Effector memory CD4-positive, alpha-beta T cell (primary cell): ENCODE results near the gene HOOK1.
A peak's percentile ranks its signal among the peaks of the same experiment; 100 is the strongest.

Experiments used
- DNase-seq, 3 donors: peaks; one replicate each; pipeline ENCODE4 v3.0.0-alpha.2; 2020
- H3K27ac ChIP-seq: 2 replicates; pipeline ENCODE4 v1.7.0; 2013; ENCODE audit warnings: mild to moderate bottlenecking, low read length, moderate library complexity; ENCODE audit not compliant: insufficient read depth, poor library complexity, severe bottlenecking
- H3K27me3 ChIP-seq: replicated peaks from 2 replicates; pipeline ENCODE4 v1.7.0; 2013; ENCODE audit warnings: mild to moderate bottlenecking, low read length; ENCODE audit not compliant: insufficient read depth, control insufficient read depth, poor library complexity, severe bottlenecking
- H3K36me3 ChIP-seq: 2 replicates; pipeline ENCODE4 v1.7.0; 2013; ENCODE audit warnings: mild to moderate bottlenecking, low read length, moderate library complexity; ENCODE audit not compliant: control insufficient read depth, insufficient read depth
- H3K4me1 ChIP-seq: 2 replicates; pipeline ENCODE4 v1.7.0; 2013; ENCODE audit warnings: low read length, mild to moderate bottlenecking; ENCODE audit not compliant: control insufficient read depth, insufficient read depth, poor library complexity, severe bottlenecking
- H3K4me3 ChIP-seq: 2 replicates; pipeline ENCODE4 v1.7.0; 2013; ENCODE audit warnings: low read length, low read depth, mild to moderate bottlenecking; ENCODE audit not compliant: insufficient read depth, poor library complexity, severe bottlenecking
- H3K9me3 ChIP-seq: 2 replicates; pipeline ENCODE4 v1.7.0; 2013; ENCODE audit warnings: mild to moderate bottlenecking, low read length, moderate library complexity; ENCODE audit not compliant: control insufficient read depth
- total RNA-seq, 3 donors: gene quantifications; one replicate each; lab custom pipeline; 2026; lab: John Stamatoyannopoulos, UW

Gene HOOK1
- 9.9 to 17.6 (median 16.4) reads per million in 3 donors for total RNA-seq

- Histone ChIP-seq H3K4me1 (peaks cover 7% of the 10 kb centered on the region), H3K27ac (peak within 1 kb of the TSS; percentile 64), H3K9me3 (no peaks in the 10 kb centered on the region), H3K4me3 (peak within 1 kb of the TSS; percentile 63), H3K27me3 (no peaks in the 10 kb centered on the region), H3K36me3 (no peaks in the 10 kb centered on the region)
- DNase-seq: no peak
Measured at GRCh38 chr1:59814901-59815825, at the start of gene HOOK1. HOOK1 (plus strand) TSS chr1:59814949; CDS start chr1:59815118, 169 bp downstream.

- DNase-seq: no peak
- no peak overlapping the region for H3K27ac ChIP-seq
- H3K4me1 ChIP-seq: no peaks in the 10 kb centered on the region
Measured at GRCh38 chr1:59765011-59765730, 49.6 kb upstream of the HOOK1 start.

GRCh38 chr1:59766227-59766855 lies 48.4 kb upstream of the HOOK1 start:
- DNase-seq: no peak
- H3K4me3 ChIP-seq: no peak overlapping the region
- H3K27ac ChIP-seq: no peak overlapping the region
- no peaks in the 10 kb centered on the region for H3K9me3 ChIP-seq
- no peaks in the 10 kb centered on the region for H3K27me3 ChIP-seq
- no peaks in the 10 kb centered on the region for H3K4me1 ChIP-seq
- no peaks in the 10 kb centered on the region for H3K36me3 ChIP-seq

More at GRCh38 chr1:59765011-59765730, 49.6 kb upstream of the HOOK1 start:
- H3K36me3 ChIP-seq: no peaks in the 10 kb centered on the region
- H3K4me3 ChIP-seq: no peak overlapping the region
- H3K27me3 ChIP-seq: no peaks in the 10 kb centered on the region
- H3K9me3 ChIP-seq: no peaks in the 10 kb centered on the region

- Histone ChIP-seq H3K27me3 (no peaks in the 10 kb centered on the region), H3K27ac (no peak overlapping the region), H3K4me1 (no peaks in the 10 kb centered on the region), H3K9me3 (no peaks in the 10 kb centered on the region), H3K4me3 (no peak overlapping the region), H3K36me3 (no peaks in the 10 kb centered on the region)
- DNase-seq: no peak
Measured at GRCh38 chr1:59767119-59767518, 47.6 kb upstream of the HOOK1 start.

GRCh38 chr1:59768792-59769735 lies 45.7 kb upstream of the HOOK1 start:
- Histone ChIP-seq H3K4me1 (no peaks in the 10 kb centered on the region), H3K4me3 (no peak overlapping the region), H3K27ac (no peak overlapping the region), H3K27me3 (no peaks in the 10 kb centered on the region), H3K36me3 (no peaks in the 10 kb centered on the region), H3K9me3 (no peaks in the 10 kb centered on the region)
- no peak for DNase-seq

GRCh38 chr1:59769736-59770095 lies 45.0 kb upstream of the HOOK1 start:
- Histone ChIP-seq H3K4me1 (no peaks in the 10 kb centered on the region), H3K9me3 (no peaks in the 10 kb centered on the region), H3K27me3 (no peaks in the 10 kb centered on the region), H3K27ac (no peak overlapping the region), H3K36me3 (no peaks in the 10 kb centered on the region), H3K4me3 (no peak overlapping the region)
- DNase-seq: no peak

GRCh38 chr1:59771361-59771760 lies 43.4 kb upstream of the HOOK1 start:
- no peak overlapping the region for H3K27ac ChIP-seq
- H3K9me3 ChIP-seq: no peaks in the 10 kb centered on the region
- H3K36me3 ChIP-seq: no peaks in the 10 kb centered on the region

GRCh38 chr1:59775480-59775879 lies 39.3 kb upstream of the HOOK1 start:
- Histone ChIP-seq H3K36me3 (no peaks in the 10 kb centered on the region), H3K27me3 (no peaks in the 10 kb centered on the region), H3K4me3 (no peak overlapping the region), H3K4me1 (no peaks in the 10 kb centered on the region), H3K9me3 (no peaks in the 10 kb centered on the region), H3K27ac (no peak overlapping the region)
- no peak for DNase-seq

More at GRCh38 chr1:59771361-59771760, 43.4 kb upstream of the HOOK1 start:
- no peak for DNase-seq
- Histone ChIP-seq H3K4me1 (no peaks in the 10 kb centered on the region), H3K4me3 (no peak overlapping the region), H3K27me3 (no peaks in the 10 kb centered on the region)
